DMS53 treated with DMSO at 0.1 percent for 48 hours (cell line): ENCODE results near the gene EAF1.
"Not testable (repeated sequence)": the region's sequence is repeated elsewhere in the genome, so short reads cannot be mapped to it uniquely, and the experiment has no call there.

Experiments used
- DNase-seq: peaks from one replicate; lab custom pipeline; 2025; ENCODE audit not compliant: unreplicated experiment; lab: John Stamatoyannopoulos, UW

EAF1 gene

GRCh38 chr3:15478640-15478979 is 51.2 kb downstream of the EAF1 start:
- DNase-seq, result no peak

GRCh38 chr3:15479400-15480224 is 52.2 kb downstream of the EAF1 start:
- no peak for DNase-seq

GRCh38 chr3:15484551-15484950 is 57.2 kb downstream of the EAF1 start:
- not testable (repeated sequence) for DNase-seq

- DNase-seq, result no peak
These were observed 58.6 kb downstream of the EAF1 start for GRCh38 chr3:15486020-15486419.

GRCh38 chr3:15486979-15487378 is 59.6 kb downstream of the EAF1 start:
- DNase-seq, result no peak

- DNase-seq, result no peak
These were observed 60.6 kb downstream of the EAF1 start for GRCh38 chr3:15488002-15488401.

- DNase-seq, result no peak
These were observed 62.8 kb downstream of the EAF1 start for GRCh38 chr3:15490158-15490557.

- no peak for DNase-seq
These were observed 63.7 kb downstream of the EAF1 start for GRCh38 chr3:15491143-15491542.
